HEK293T (cell line): ENCODE measurements around the gene SEMA4A.
"Not testable (repeated sequence)": the region's sequence is repeated elsewhere in the genome, so short reads cannot be mapped to it uniquely, and the experiment has no call there.

ENCODE experiments used
- ARNT ChIP-seq: fragments of 450-650 bp; IDR thresholded peaks from 2 replicates; pipeline ENCODE4 v1.6.1; 2017; ENCODE audit warnings: mild to moderate bottlenecking
- ELF4 ChIP-seq: fragments of 450-650 bp; IDR thresholded peaks from 2 replicates; pipeline ENCODE4 v1.6.1; 2017; ENCODE audit warnings: antibody characterized with exemption
- FOXA1 ChIP-seq: fragments of 450-650 bp; IDR thresholded peaks from 2 replicates; pipeline ENCODE4 v1.6.1; 2016; ENCODE audit warnings: mild to moderate bottlenecking
- FOXK2 ChIP-seq: fragments of 450-650 bp; IDR thresholded peaks from 2 replicates; pipeline ENCODE4 v1.6.1; 2016; ENCODE audit warnings: mild to moderate bottlenecking
- FOXM1 ChIP-seq: fragments of 450-650 bp; IDR thresholded peaks from 2 replicates; pipeline ENCODE4 v1.6.1; 2017; ENCODE audit warnings: mild to moderate bottlenecking, borderline replicate concordance
- L3MBTL2 ChIP-seq: fragments of 450-650 bp; conservative IDR thresholded peaks from 2 replicates; pipeline ENCODE4 v1.6.1; 2016; ENCODE audit warnings: mild to moderate bottlenecking
- SP1 ChIP-seq: fragments of 450-650 bp; IDR thresholded peaks from 2 replicates; pipeline ENCODE4 v1.6.1; 2017
- SUZ12 ChIP-seq: fragments of 450-650 bp; IDR thresholded peaks from 2 replicates; pipeline ENCODE4 v1.6.1; 2016; ENCODE audit warnings: mild to moderate bottlenecking
- TF ChIP-seq, protein P1 (sequence below): fragments of 450-650 bp; IDR thresholded peaks from 2 replicates; pipeline ENCODE4 v1.6.1; 2016

DNA sequence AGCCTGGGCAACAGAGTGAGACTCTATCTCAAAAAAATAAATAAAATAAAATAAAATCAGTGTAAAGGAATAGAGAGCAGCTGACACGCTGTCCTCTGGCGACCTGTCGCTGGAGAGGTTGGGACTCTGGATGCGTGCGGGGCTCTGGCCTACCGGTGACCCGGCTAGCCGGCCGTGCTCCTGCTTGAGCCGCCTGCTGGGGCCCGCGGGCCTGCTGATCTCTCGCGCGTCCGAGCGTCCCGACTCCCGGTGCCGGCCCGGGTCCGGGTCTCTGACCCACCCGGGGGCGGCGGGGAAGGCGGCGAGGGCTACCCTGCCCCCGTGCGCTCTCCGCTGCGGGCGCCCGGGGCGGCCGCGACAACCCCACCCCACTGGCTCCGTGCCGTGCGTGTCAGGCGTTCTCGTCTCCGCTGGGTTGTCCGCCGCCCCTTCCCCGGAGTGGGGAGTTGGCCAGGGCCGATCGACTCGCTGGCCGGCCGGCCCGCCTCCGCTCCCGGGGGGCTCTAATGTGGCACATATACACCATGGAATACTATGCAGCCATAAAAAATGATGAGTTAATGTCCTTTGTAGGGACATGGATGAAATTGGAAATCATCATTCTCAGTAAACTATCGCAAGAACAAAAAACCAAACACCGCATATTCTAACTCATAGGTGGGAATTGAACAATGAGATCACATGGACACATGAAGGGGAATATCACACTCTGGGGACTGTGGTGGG, 63.1 kb downstream of the SEMA4A start:
- TF ChIP-seq FOXA1, FOXK2, SP1, SUZ12, FOXM1, ARNT, ELF4, L3MBTL2: not testable (repeated sequence)
- TF ChIP-seq, protein P1, sequence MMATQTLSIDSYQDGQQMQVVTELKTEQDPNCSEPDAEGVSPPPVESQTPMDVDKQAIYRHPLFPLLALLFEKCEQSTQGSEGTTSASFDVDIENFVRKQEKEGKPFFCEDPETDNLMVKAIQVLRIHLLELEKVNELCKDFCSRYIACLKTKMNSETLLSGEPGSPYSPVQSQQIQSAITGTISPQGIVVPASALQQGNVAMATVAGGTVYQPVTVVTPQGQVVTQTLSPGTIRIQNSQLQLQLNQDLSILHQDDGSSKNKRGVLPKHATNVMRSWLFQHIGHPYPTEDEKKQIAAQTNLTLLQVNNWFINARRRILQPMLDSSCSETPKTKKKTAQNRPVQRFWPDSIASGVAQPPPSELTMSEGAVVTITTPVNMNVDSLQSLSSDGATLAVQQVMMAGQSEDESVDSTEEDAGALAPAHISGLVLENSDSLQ = not testable (repeated sequence)
